ENCODE measurements around the gene RNF114. TPM values are rescaled to one million over a fixed set of nuclear protein-coding genes. Genes with fewer than 3 reads are reported as not detected.

Gene RNF114
- total RNA-seq, 3 donors from 2014 or later, result 81.3 to 89.0 (median 88.2) TPM

DNA sequence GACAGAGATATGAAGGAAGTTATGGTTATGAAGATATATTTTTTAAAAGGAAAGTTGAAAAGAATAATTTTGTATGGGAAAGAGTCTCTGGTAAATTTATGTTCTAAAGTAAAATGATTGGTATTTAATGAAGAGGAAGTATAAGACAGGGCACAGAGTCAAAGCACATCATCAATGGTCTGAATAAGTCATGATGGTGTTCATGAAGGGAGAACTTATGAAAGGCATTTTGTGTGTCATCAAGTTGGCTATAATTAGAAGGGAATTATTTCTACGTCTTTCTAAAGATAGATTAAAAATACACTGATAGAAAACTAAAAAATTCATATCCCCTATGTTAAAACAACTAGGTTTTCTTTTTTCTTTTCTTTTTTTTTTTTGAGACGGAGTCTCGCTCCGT lies 25.2 kb downstream of the RNF114 start:
- Histone ChIP-seq H3K4me3 (no peak overlapping the region), H3K4me1 (ENCODE audit: low read depth) (no peaks in the 10 kb centered on the region), H3K36me3 (ENCODE audit: low read depth) (no peaks in the 10 kb centered on the region), H3K9me3 (no peaks in the 10 kb centered on the region)
- no peak for ATAC-seq
- intact Hi-C loops (cut with DNase I, micrococcal nuclease), result no loop called here
- DNase-seq, result no peak
- TF ChIP-seq, protein P1, sequence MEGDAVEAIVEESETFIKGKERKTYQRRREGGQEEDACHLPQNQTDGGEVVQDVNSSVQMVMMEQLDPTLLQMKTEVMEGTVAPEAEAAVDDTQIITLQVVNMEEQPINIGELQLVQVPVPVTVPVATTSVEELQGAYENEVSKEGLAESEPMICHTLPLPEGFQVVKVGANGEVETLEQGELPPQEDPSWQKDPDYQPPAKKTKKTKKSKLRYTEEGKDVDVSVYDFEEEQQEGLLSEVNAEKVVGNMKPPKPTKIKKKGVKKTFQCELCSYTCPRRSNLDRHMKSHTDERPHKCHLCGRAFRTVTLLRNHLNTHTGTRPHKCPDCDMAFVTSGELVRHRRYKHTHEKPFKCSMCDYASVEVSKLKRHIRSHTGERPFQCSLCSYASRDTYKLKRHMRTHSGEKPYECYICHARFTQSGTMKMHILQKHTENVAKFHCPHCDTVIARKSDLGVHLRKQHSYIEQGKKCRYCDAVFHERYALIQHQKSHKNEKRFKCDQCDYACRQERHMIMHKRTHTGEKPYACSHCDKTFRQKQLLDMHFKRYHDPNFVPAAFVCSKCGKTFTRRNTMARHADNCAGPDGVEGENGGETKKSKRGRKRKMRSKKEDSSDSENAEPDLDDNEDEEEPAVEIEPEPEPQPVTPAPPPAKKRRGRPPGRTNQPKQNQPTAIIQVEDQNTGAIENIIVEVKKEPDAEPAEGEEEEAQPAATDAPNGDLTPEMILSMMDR (IDR thresholded peaks at IDR 0.05), result no peak

DNA sequence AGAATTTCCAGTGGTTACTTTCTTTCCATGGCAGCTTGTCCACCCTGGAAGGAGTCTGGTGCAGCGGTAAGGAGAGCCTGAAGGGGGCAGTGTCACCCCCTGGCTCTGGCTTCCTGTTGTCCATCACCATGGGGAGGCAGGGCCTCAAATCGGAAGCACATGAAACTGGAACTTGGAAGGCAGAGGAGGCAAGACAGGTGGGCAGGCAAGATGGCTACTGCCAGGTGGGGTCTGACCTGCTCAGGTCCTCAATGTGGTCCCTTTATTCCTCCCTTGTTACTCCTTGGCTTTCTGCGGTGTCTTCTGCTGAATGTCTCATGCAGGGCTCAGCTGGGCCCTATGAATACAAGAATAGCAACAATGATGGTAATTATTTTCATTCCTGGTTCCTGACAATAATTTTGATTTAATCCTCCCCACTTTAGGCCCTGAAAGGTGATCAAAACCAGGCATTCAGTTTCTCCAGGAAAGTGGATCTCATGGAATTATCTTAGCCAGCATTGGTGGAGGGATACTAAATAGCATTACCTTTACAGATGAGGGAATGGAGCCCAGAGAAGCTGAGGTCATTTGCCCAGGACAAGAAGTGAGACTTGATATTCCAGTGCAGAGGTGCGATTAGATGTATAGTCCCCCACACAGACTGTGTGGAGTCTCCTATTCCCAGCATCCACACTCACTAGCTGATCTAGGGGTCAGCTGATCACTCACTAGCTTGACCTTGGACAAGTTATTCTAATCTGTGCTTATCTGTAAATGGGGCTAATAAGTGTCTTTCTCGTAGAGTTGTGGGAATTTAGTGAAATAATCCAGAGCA lies 29.0 kb downstream of the RNF114 start:
- no peaks in the 10 kb centered on the region for H3K9me3 ChIP-seq
- TF ChIP-seq, protein P1 (IDR thresholded peaks at IDR 0.05), result peak; percentile 41
- no peaks in the 10 kb centered on the region for H3K36me3 ChIP-seq (ENCODE audit: low read depth)
- DNase-seq, result peak in 2 of 3 donors; percentile 44 to 58
- peak; percentile 76 for ATAC-seq
- intact Hi-C loops (cut with DNase I, micrococcal nuclease), result no loop called here
- H3K4me1 ChIP-seq (ENCODE audit: low read depth), result peaks cover 15% of the 10 kb centered on the region
- no peak overlapping the region for H3K4me3 ChIP-seq

DNA sequence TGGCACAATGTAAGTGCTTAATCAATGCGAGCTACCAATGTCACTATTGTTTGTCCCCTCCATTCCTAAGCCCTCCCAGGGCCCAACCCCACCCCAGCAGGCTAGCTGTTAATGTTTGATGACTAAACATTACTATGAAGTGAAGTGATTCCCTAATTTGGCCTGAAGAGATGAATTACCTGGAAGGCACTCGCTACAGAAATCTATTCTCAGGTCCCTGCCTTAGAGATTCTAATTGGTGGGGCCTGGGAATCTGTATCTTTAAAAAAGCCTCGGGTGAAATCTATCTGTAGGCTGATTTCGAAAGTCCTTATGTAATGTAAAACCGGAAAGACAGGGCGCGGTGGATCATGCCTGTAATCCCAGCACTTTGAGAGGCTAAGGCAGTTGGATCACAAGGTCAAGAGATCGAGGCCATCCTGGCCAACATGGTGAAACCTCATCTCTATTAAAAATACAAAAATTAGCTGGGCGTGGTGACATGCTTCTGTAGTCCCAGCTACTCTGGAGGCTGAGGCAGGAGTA lies 29.6 kb downstream of the RNF114 start:
- TF ChIP-seq, protein P1 (IDR thresholded peaks at IDR 0.05), result no peak
- DNase-seq, result no peak
- intact Hi-C loops (cut with DNase I, micrococcal nuclease), result no loop called here
- H3K9me3 ChIP-seq, result no peaks in the 10 kb centered on the region
- no peak overlapping the region for H3K4me3 ChIP-seq
- H3K36me3 ChIP-seq (ENCODE audit: low read depth), result no peaks in the 10 kb centered on the region
- no peak for ATAC-seq
- peaks cover 15% of the 10 kb centered on the region for H3K4me1 ChIP-seq (ENCODE audit: low read depth)

DNA sequence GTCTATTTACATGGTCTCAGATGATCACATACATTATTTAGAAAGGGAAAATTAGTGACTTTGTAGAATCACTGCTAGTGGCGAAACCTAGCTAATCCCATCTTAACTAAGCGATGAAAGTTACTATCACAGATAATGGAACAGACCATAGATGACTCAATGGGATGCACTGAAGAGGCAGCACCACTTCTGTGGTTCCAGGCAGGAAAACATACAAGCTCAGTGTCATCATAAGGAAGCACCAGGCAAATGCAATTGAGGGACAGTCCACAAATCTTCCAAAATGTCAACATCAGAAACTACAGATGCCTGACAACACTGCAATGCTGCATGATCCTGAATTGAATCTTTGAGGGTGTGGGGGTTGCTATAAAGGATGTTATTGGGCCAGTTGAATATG lies 30.7 kb downstream of the RNF114 start:
- Histone ChIP-seq H3K9me3 (no peaks in the 10 kb centered on the region), H3K36me3 (ENCODE audit: low read depth) (no peaks in the 10 kb centered on the region), H3K4me3 (no peak overlapping the region), H3K4me1 (ENCODE audit: low read depth) (peaks cover 15% of the 10 kb centered on the region)
- ATAC-seq, result no peak
- intact Hi-C loops (cut with DNase I, micrococcal nuclease), result no loop called here
- no peak for DNase-seq
- TF ChIP-seq, protein P1 (IDR thresholded peaks at IDR 0.05), result no peak

DNA sequence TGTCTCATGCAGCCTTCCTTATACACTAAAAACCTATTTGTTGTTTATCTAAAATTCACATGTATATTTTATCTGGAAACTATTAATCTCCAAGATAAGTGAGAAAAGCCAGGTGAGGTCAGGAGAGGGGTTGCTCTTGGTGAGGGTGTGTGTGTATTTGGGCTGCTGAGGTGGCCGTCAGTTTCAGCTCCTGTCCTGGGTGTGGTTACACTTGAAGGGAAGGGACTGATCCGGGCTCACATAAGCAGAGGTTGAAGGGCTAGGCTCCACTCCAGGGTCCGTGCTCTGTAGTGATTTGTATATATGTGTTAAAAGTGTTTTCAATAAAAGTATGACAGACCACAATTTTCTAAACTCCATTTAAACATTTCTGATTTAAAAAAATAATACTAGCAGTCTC lies 33.0 kb downstream of the RNF114 start:
- TF ChIP-seq, protein P1 (IDR thresholded peaks at IDR 0.05), result no peak
- no peak for DNase-seq
- ATAC-seq, result peak; percentile 69

More for the DNA sequence above, 33.0 kb downstream of the RNF114 start:
- Histone ChIP-seq H3K4me3 (no peak overlapping the region), H3K9me3 (no peaks in the 10 kb centered on the region), H3K4me1 (ENCODE audit: low read depth) (peaks cover 15% of the 10 kb centered on the region), H3K36me3 (ENCODE audit: low read depth) (no peaks in the 10 kb centered on the region)
- intact Hi-C loops (cut with DNase I, micrococcal nuclease), result no loop called here
